DND-41 (cell line): ENCODE data around the gene MGA.
A peak's percentile ranks its signal among the peaks of the same experiment; 100 is the strongest.

ENCODE experiments used
- ATAC-seq: fragments of 200-7000 bp; cut with Tn5 transposase; 3 replicates; pipeline ENCODE4 v1.9.1; 2021; ENCODE audit warnings: low read depth; ENCODE audit not compliant: insufficient read depth
- DNase-seq: peaks from one replicate; pipeline ENCODE4 v3.0.0-alpha.2; 2020
- H2AFZ ChIP-seq: 2 replicates; pipeline ENCODE4 v1.6.0; 2012; ENCODE audit warnings: low read depth, low read length
- H3K27ac ChIP-seq: 2 replicates; pipeline ENCODE4 v1.5.1; 2012; ENCODE audit warnings: low read length, inconsistent platforms
- H3K27me3 ChIP-seq: fragments of 200-600 bp; sonication (generic); 2 replicates; pipeline ENCODE4 v1.6.0; 2012; ENCODE audit warnings: low read length, mild to moderate bottlenecking, inconsistent platforms; ENCODE audit not compliant: insufficient read depth, poor library complexity
- H3K36me3 ChIP-seq: 2 replicates; pipeline ENCODE4 v1.5.1; 2012; ENCODE audit warnings: low read length, inconsistent platforms; ENCODE audit not compliant: insufficient read depth
- H3K4me1 ChIP-seq: 2 replicates; pipeline ENCODE4 v1.5.1; 2012; ENCODE audit warnings: mild to moderate bottlenecking, low read length; ENCODE audit not compliant: insufficient read depth
- H3K4me2 ChIP-seq: 2 replicates; pipeline ENCODE4 v1.6.0; 2012; ENCODE audit warnings: mild to moderate bottlenecking, moderate library complexity, low read length, inconsistent platforms; ENCODE audit not compliant: insufficient read depth
- H3K4me3 ChIP-seq, 2 experiments: fragments of 200-600 bp in 1 of 2; shearing (Covaris generic) in 1 of 2; 2 replicates each; pipeline ENCODE4 v1.5.1; 2012 to 2016; ENCODE audit warnings: inconsistent platforms in 2 of 2, low read length in 2 of 2, mild to moderate bottlenecking in 2 of 2, low read depth in 1 of 2, moderate library complexity in 1 of 2
- H3K79me2 ChIP-seq: 2 replicates; pipeline ENCODE4 v1.6.0; 2012; ENCODE audit warnings: low read length, inconsistent platforms; ENCODE audit not compliant: insufficient read depth
- H3K9ac ChIP-seq: 2 replicates; pipeline ENCODE4 v1.6.0; 2012; ENCODE audit warnings: low read depth, mild to moderate bottlenecking, inconsistent platforms, low read length, moderate library complexity
- H3K9me3 ChIP-seq: 2 replicates; pipeline ENCODE4 v1.5.1; 2012; ENCODE audit warnings: low read length, moderate library complexity, mild to moderate bottlenecking, inconsistent platforms; ENCODE audit not compliant: insufficient read depth, severe bottlenecking
- H4K20me1 ChIP-seq: 2 replicates; pipeline ENCODE4 v1.6.0; 2012; ENCODE audit warnings: low read length; ENCODE audit not compliant: insufficient read depth
- EZH2 ChIP-seq: IDR thresholded peaks from 3 replicates; pipeline ENCODE4 v1.6.1; 2012; ENCODE audit warnings: borderline replicate concordance, low read depth, mild to moderate bottlenecking, moderate library complexity, low read length, inconsistent platforms; ENCODE audit not compliant: severe bottlenecking
- TF ChIP-seq, protein P1 (sequence below): IDR thresholded peaks from 2 replicates; pipeline ENCODE4 v1.5.1; 2012; ENCODE audit warnings: borderline replicate concordance, low read length, moderate library complexity, mild to moderate bottlenecking; ENCODE audit not compliant: poor library complexity, severe bottlenecking; ENCODE audit errors: extremely low read depth

MGA gene

DNA sequence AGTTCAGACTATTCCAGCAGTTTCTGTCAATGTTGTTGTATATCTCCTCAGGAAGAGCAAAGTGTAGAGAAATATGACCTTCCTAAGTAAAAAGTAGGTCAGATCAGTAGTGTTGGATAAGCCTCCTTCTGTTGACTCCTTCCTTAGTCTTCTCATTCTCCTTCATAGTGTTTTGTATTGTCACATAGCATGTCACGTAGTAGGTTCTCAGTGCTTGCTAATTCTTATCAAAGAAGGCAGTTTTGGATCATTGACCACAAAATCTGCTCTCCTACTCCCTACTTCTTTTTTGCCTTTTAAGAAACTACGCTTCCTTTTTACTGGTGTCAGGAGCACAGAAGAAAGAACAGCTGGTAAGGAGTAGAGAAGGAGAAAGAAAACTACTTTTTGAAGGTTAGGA is 1.0 kb upstream of the MGA start:
- no peak for TF ChIP-seq EZH2
- TF ChIP-seq, protein P1, sequence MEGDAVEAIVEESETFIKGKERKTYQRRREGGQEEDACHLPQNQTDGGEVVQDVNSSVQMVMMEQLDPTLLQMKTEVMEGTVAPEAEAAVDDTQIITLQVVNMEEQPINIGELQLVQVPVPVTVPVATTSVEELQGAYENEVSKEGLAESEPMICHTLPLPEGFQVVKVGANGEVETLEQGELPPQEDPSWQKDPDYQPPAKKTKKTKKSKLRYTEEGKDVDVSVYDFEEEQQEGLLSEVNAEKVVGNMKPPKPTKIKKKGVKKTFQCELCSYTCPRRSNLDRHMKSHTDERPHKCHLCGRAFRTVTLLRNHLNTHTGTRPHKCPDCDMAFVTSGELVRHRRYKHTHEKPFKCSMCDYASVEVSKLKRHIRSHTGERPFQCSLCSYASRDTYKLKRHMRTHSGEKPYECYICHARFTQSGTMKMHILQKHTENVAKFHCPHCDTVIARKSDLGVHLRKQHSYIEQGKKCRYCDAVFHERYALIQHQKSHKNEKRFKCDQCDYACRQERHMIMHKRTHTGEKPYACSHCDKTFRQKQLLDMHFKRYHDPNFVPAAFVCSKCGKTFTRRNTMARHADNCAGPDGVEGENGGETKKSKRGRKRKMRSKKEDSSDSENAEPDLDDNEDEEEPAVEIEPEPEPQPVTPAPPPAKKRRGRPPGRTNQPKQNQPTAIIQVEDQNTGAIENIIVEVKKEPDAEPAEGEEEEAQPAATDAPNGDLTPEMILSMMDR = no peak
- H3K4me2 ChIP-seq = no peak overlapping the region

DNA sequence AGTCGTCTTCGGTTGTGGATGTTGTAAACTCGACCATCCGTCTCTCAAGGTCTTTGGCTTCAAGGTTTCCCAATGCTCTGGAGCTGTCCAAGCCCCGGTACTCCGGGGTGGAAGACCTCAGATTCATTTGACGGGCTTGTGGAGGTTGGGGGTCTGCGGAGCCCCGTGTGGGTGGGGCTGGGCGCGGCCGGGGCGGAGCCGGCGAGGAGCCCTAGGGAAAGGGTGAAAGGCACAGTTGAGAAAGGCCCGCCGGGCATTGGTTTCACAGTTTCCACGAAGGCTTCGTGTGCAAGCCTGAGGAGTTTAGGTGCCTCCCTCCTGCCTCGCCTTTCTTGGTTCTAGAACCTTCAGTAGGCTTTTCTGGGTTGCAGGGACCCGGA is 360 bp upstream of the MGA start:
- Histone ChIP-seq H3K79me2 (peaks cover 43% of the 10 kb centered on the region), H3K27ac (peak overlapping the region; percentile 99), H3K27me3 (no peaks in the 10 kb centered on the region), H2AFZ (peak overlapping the region; percentile 71), H3K4me3 (peak overlapping the region in 1 of 2 experiments; percentile 69; a peak in 3 of 4 replicates), H3K36me3 (no peaks in the 10 kb centered on the region), H3K4me1 (peaks cover 79% of the 10 kb centered on the region), H3K9ac (peak overlapping the region; percentile 86), H3K9me3 (no peaks in the 10 kb centered on the region), H3K4me2 (peak overlapping the region; percentile 87), H4K20me1 (peaks cover 4% of the 10 kb centered on the region)
- DNase-seq (no peak), ATAC-seq (no peak)
- TF ChIP-seq, protein P1 = no peak
- no peak for TF ChIP-seq EZH2

More for the DNA sequence above, 1.0 kb upstream of the MGA start:
- Histone ChIP-seq H3K36me3 (no peaks in the 10 kb centered on the region), H3K4me3 (no peak overlapping the region; a peak in 1 of 4 replicates), H3K9me3 (no peaks in the 10 kb centered on the region), H3K27ac (peak overlapping the region; percentile 99), H3K79me2 (peaks cover 36% of the 10 kb centered on the region), H2AFZ (peak overlapping the region; percentile 71; the same call in 1 of the 2 replicates), H3K27me3 (no peaks in the 10 kb centered on the region), H3K4me1 (peaks cover 72% of the 10 kb centered on the region), H3K9ac (0 out of 2 replicates have a peak overlapping the region, but pooled peaks have one; percentile 86), H4K20me1 (peaks cover 4% of the 10 kb centered on the region)
- DNase-seq (no peak), ATAC-seq (no peak)

DNA sequence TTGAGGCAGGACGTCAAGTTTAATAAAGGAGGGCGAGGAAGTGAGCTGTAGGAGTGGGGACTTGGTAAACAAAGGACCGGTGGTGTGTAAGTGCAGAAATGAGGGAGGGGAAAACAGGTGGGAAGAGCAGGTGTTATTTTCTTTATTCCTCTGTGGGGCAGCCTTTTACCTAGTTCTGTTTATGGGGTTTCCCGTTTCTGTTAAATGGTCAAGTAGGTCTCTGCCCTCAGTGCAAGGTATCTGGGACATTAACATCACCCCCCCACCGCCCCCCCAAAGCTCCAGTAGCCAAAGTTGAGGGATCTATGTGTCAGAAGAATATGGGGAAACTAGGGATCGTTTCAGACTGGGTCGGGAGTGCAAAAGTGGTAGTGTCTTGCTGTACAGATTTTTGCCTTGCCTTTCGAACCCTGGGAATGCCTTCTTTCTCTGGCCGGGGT is 893 bp downstream of the MGA start:
- Histone ChIP-seq H3K36me3 (no peaks in the 10 kb centered on the region), H3K4me2 (peak overlapping the region; percentile 87), H2AFZ (peak overlapping the region; percentile 71), H3K27me3 (no peaks in the 10 kb centered on the region), H3K79me2 (peaks cover 55% of the 10 kb centered on the region), H3K9ac (peak overlapping the region; percentile 86), H3K9me3 (no peaks in the 10 kb centered on the region), H4K20me1 (peaks cover 4% of the 10 kb centered on the region), H3K4me3 (peak overlapping the region; percentile 44 to 69), H3K27ac (peak overlapping the region; percentile 99), H3K4me1 (peaks cover 83% of the 10 kb centered on the region)
- no peak for DNase-seq
- TF ChIP-seq, protein P1 = peak; percentile 21
- TF ChIP-seq EZH2 = no peak
- peak; percentile 1; the same call in 1 of the 3 replicates for ATAC-seq
